ENCODE results near the gene ZBTB20.

The ZBTB20 gene

GRCh38 chr3:115108614-115109013 is 38.5 kb downstream of the ZBTB20 start:
- TF ChIP-seq EZH2phosphoT487 (IDR thresholded peaks at IDR 0.05; ENCODE audit: low read depth) (no peak), CTCF (IDR thresholded peaks at IDR 0.05; ENCODE audit: low read depth, low read length) (no peak)
- no peaks in the 10 kb centered on the region for H3K9me3 ChIP-seq (ENCODE audit: insufficient read depth, low read length)
- H2AFZ ChIP-seq (ENCODE audit: low read depth, low read length) = no peak overlapping the region
- H4K20me1 ChIP-seq (ENCODE audit: insufficient read depth, low read length) = no peaks in the 10 kb centered on the region
- no peak overlapping the region for H3K9ac ChIP-seq (ENCODE audit: low read length)
- H3K36me3 ChIP-seq (replicated peaks; ENCODE audit: low read depth, low read length) = no peaks in the 10 kb centered on the region
- no peak overlapping the region for H3K4me3 ChIP-seq (ENCODE audit: low read length)
- H3K27ac ChIP-seq (ENCODE audit: low read length) = no peak overlapping the region
- H3K4me2 ChIP-seq (ENCODE audit: low read length) = no peak overlapping the region
- no peaks in the 10 kb centered on the region for H3K79me2 ChIP-seq (ENCODE audit: low read length)
- no peaks in the 10 kb centered on the region for H3K27me3 ChIP-seq (ENCODE audit: low read depth, low read length)
- H3K4me1 ChIP-seq (ENCODE audit: low read length) = no peaks in the 10 kb centered on the region

- Histone ChIP-seq H3K4me2 (ENCODE audit: low read length) (no peak overlapping the region), H2AFZ (ENCODE audit: low read depth, low read length) (no peak overlapping the region), H3K9me3 (ENCODE audit: insufficient read depth, low read length) (no peaks in the 10 kb centered on the region), H4K20me1 (ENCODE audit: insufficient read depth, low read length) (no peaks in the 10 kb centered on the region), H3K9ac (ENCODE audit: low read length) (no peak overlapping the region), H3K27ac (ENCODE audit: low read length) (no peak overlapping the region), H3K79me2 (ENCODE audit: low read length) (no peaks in the 10 kb centered on the region), H3K27me3 (ENCODE audit: low read depth, low read length) (no peaks in the 10 kb centered on the region), H3K36me3 (replicated peaks; ENCODE audit: low read depth, low read length) (no peaks in the 10 kb centered on the region), H3K4me3 (ENCODE audit: low read length) (no peak overlapping the region), H3K4me1 (ENCODE audit: low read length) (peaks cover 12% of the 10 kb centered on the region)
- no peak for TF ChIP-seq CTCF (IDR thresholded peaks at IDR 0.05; ENCODE audit: low read depth, low read length)
- TF ChIP-seq EZH2phosphoT487 (IDR thresholded peaks at IDR 0.05; ENCODE audit: low read depth) = no peak
Measured at GRCh38 chr3:115102046-115102445, 45.0 kb downstream of the ZBTB20 start.

- Histone ChIP-seq H3K27ac (ENCODE audit: low read length) (no peak overlapping the region), H3K9me3 (ENCODE audit: insufficient read depth, low read length) (no peaks in the 10 kb centered on the region), H3K9ac (ENCODE audit: low read length) (no peak overlapping the region), H3K36me3 (replicated peaks; ENCODE audit: low read depth, low read length) (no peaks in the 10 kb centered on the region), H2AFZ (ENCODE audit: low read depth, low read length) (no peak overlapping the region), H3K4me2 (ENCODE audit: low read length) (peak overlapping the region; percentile 72), H3K4me1 (ENCODE audit: low read length) (peaks cover 12% of the 10 kb centered on the region), H3K79me2 (ENCODE audit: low read length) (no peaks in the 10 kb centered on the region), H4K20me1 (ENCODE audit: insufficient read depth, low read length) (no peaks in the 10 kb centered on the region), H3K4me3 (ENCODE audit: low read length) (peak overlapping the region; percentile 62; the same call in 1 of the 2 replicates), H3K27me3 (ENCODE audit: low read depth, low read length) (no peaks in the 10 kb centered on the region)
- no peak for TF ChIP-seq EZH2phosphoT487 (IDR thresholded peaks at IDR 0.05; ENCODE audit: low read depth)
- TF ChIP-seq CTCF (IDR thresholded peaks at IDR 0.05; ENCODE audit: low read depth, low read length) = no peak
Measured at GRCh38 chr3:115100806-115101205, 46.3 kb downstream of the ZBTB20 start.

- TF ChIP-seq EZH2phosphoT487 (IDR thresholded peaks at IDR 0.05; ENCODE audit: low read depth) (no peak), CTCF (IDR thresholded peaks at IDR 0.05; ENCODE audit: low read depth, low read length) (no peak)
- Histone ChIP-seq H2AFZ (ENCODE audit: low read depth, low read length) (0 out of 2 replicates have a peak overlapping the region, but pooled peaks have one; percentile 1), H3K4me1 (ENCODE audit: low read length) (peaks cover 12% of the 10 kb centered on the region), H3K9ac (ENCODE audit: low read length) (peak overlapping the region; percentile 20), H3K27me3 (ENCODE audit: low read depth, low read length) (no peaks in the 10 kb centered on the region), H4K20me1 (ENCODE audit: insufficient read depth, low read length) (no peaks in the 10 kb centered on the region), H3K4me2 (ENCODE audit: low read length) (peak overlapping the region; percentile 72), H3K9me3 (ENCODE audit: insufficient read depth, low read length) (no peaks in the 10 kb centered on the region), H3K36me3 (replicated peaks; ENCODE audit: low read depth, low read length) (no peaks in the 10 kb centered on the region), H3K79me2 (ENCODE audit: low read length) (no peaks in the 10 kb centered on the region), H3K4me3 (ENCODE audit: low read length) (peak overlapping the region; percentile 62), H3K27ac (ENCODE audit: low read length) (no peak overlapping the region)
Measured at GRCh38 chr3:115099986-115100571, 47.0 kb downstream of the ZBTB20 start.

Measured in OCI-LY3 (cell line).